ENCODE data around the gene PRDM16. TPM values are rescaled to one million over a fixed set of nuclear protein-coding genes. Genes with fewer than 3 reads are reported as not detected.

The PRDM16 gene
- polyA plus RNA-seq, 1 donor (not counting 4 experiments of a cell fraction or from before 2014, with no cell fraction given), result 0.05 TPM

GRCh38 chr1:3279182-3279470 lies 210.1 kb downstream of the PRDM16 start:
- no peak for TF ChIP-seq EZH2 (IDR thresholded peaks at IDR 0.05; ENCODE audit: low read length)
- TF ChIP-seq CTCF (optimal IDR thresholded peaks at IDR 0.05 in 1 of 3, IDR thresholded peaks at IDR 0.05 in 1 of 3, conservative IDR thresholded peaks at IDR 0.05 in 1 of 3; ENCODE audit: extremely low read depth in 1 of 3, insufficient read depth in 2 of 3, low read length in 3 of 3), result no peak
- H3K9me3 ChIP-seq (ENCODE audit: control insufficient read depth, low read depth, low read length), result no peaks in the 10 kb centered on the region
- no peaks in the 10 kb centered on the region for H3K9me1 ChIP-seq (ENCODE audit: control insufficient read depth, extremely low read depth, insufficient read depth, low read length)
- H3K4me3 ChIP-seq (ENCODE audit: control insufficient read depth in 2 of 3, extremely low read depth in 1 of 3, insufficient read depth in 2 of 3, low read depth in 1 of 3, low read length in 3 of 3), result no peak overlapping the region
- H2AFZ ChIP-seq (ENCODE audit: control insufficient read depth, low read length), result no peak overlapping the region
- DNase-seq (ENCODE audit: low read depth, low spot score) (no peak), FAIRE-seq (no peak)
- H3K4me2 ChIP-seq (ENCODE audit: control insufficient read depth, extremely low read depth, insufficient read depth, low read depth, low read length), result no peak overlapping the region
- H3K9ac ChIP-seq (ENCODE audit: control insufficient read depth, extremely low read depth, insufficient read depth, low read length), result no peak overlapping the region
- no peaks in the 10 kb centered on the region for H3K79me2 ChIP-seq (ENCODE audit: control insufficient read depth, insufficient read depth, low read length)
- H3K36me3 ChIP-seq (ENCODE audit: control insufficient read depth in 2 of 2, extremely low read depth in 1 of 2, insufficient read depth in 2 of 2, low read length in 2 of 2), result no peaks in the 10 kb centered on the region
- H3K27ac ChIP-seq (ENCODE audit: control insufficient read depth, insufficient read depth, low read length), result no peak overlapping the region
- H3K4me1 ChIP-seq (ENCODE audit: control insufficient read depth, extremely low read depth, insufficient read depth, low read length), result no peaks in the 10 kb centered on the region
- H3K27me3 ChIP-seq (ENCODE audit: control insufficient read depth, extremely low read depth, insufficient read depth, low read length), result peaks cover 4% of the 10 kb centered on the region
- no peaks in the 10 kb centered on the region for H4K20me1 ChIP-seq (ENCODE audit: control insufficient read depth, extremely low read depth, insufficient read depth, low read length)
- dilution Hi-C loops (cut with MboI; ENCODE audit: extremely low pct_ligation_motif_present, low sequenced_read_pairs), result no loop called here

DNA sequence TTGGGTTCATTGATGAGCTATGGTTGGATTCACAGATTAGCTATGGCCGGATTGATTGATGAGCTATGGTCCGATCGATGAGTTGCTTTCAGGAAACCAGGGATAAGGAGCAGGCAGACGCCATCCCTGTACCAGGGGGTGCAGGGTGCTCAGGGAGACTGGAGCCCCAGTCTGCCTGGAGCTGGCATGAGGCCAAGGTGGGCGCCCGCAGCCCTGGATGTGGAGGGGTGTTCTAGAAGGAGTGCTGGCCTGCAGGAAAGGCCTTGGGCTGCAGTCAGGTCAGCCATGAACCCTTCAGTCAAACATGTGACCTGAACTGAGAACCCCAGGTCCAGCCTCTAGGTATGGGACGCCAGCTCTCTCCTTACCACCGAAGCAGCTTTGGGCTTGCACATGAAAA lies 212.7 kb downstream of the PRDM16 start:
- Histone ChIP-seq H2AFZ (ENCODE audit: control insufficient read depth, low read length) (no peak overlapping the region), H3K4me3 (ENCODE audit: control insufficient read depth in 2 of 3, extremely low read depth in 1 of 3, insufficient read depth in 2 of 3, low read depth in 1 of 3, low read length in 3 of 3) (no peak overlapping the region), H3K79me2 (ENCODE audit: control insufficient read depth, insufficient read depth, low read length) (no peaks in the 10 kb centered on the region), H3K9me1 (ENCODE audit: control insufficient read depth, extremely low read depth, insufficient read depth, low read length) (no peaks in the 10 kb centered on the region), H3K4me2 (ENCODE audit: control insufficient read depth, extremely low read depth, insufficient read depth, low read depth, low read length) (no peak overlapping the region), H4K20me1 (ENCODE audit: control insufficient read depth, extremely low read depth, insufficient read depth, low read length) (no peaks in the 10 kb centered on the region), H3K9me3 (ENCODE audit: control insufficient read depth, low read depth, low read length) (no peaks in the 10 kb centered on the region), H3K4me1 (ENCODE audit: control insufficient read depth, extremely low read depth, insufficient read depth, low read length) (no peaks in the 10 kb centered on the region), H3K27ac (ENCODE audit: control insufficient read depth, insufficient read depth, low read length) (no peak overlapping the region), H3K27me3 (ENCODE audit: control insufficient read depth, extremely low read depth, insufficient read depth, low read length) (peaks cover 4% of the 10 kb centered on the region), H3K36me3 (ENCODE audit: control insufficient read depth in 2 of 2, extremely low read depth in 1 of 2, insufficient read depth in 2 of 2, low read length in 2 of 2) (no peaks in the 10 kb centered on the region), H3K9ac (ENCODE audit: control insufficient read depth, extremely low read depth, insufficient read depth, low read length) (no peak overlapping the region)
- DNase-seq (ENCODE audit: low read depth, low spot score) (no peak), FAIRE-seq (no peak)
- dilution Hi-C loops (cut with MboI; ENCODE audit: extremely low pct_ligation_motif_present, low sequenced_read_pairs), result no loop called here
- TF ChIP-seq EZH2 (IDR thresholded peaks at IDR 0.05; ENCODE audit: low read length) (no peak), CTCF (optimal IDR thresholded peaks at IDR 0.05 in 1 of 3, IDR thresholded peaks at IDR 0.05 in 1 of 3, conservative IDR thresholded peaks at IDR 0.05 in 1 of 3; ENCODE audit: extremely low read depth in 1 of 3, insufficient read depth in 2 of 3, low read length in 3 of 3) (no peak)
